Activated B cell treated with CpG ODN at 0.5 μM for 24 hours (primary cell): Measurements from ENCODE around the gene HOXC4. TPM values are rescaled to one million over a fixed set of nuclear protein-coding genes. Genes with fewer than 3 reads are reported as not detected.

ENCODE experiments used
- ATAC-seq: fragments of 200-7000 bp; cut with Tn5 transposase; one replicate; pipeline ENCODE4 v1.10.0; 2021; ENCODE audit warnings: low read depth, mild to moderate bottlenecking, moderate library complexity
- CTCF ChIA-PET: fragments of 350-600 bp; sonication (Branson Sonifier 250); formaldehyde crosslinking; loops from one replicate; lab custom pipeline; 2021; ENCODE audit warnings: antibody characterized with exemption; lab: Charles Lee
- POLR2A ChIA-PET: fragments of 350-600 bp; sonication (Branson Sonifier 250); formaldehyde crosslinking; loops from one replicate; lab custom pipeline; 2021; ENCODE audit warnings: antibody characterized with exemption; lab: Charles Lee
- DNase-seq: peaks from one replicate; pipeline ENCODE4 v3.0.0; 2022
- H3K27ac Mint-ChIP-seq: one replicate; pipeline ENCODE4 v1.8.0; 2020; ENCODE audit warnings: mixed read lengths
- H3K27me3 Mint-ChIP-seq: one replicate; pipeline ENCODE4 v1.8.0; 2021; ENCODE audit warnings: mixed read lengths
- H3K36me3 Mint-ChIP-seq: one replicate; pipeline ENCODE4 v1.8.0; 2021; ENCODE audit warnings: low read depth, mixed read lengths
- H3K4me1 Mint-ChIP-seq: one replicate; pipeline ENCODE4 v1.8.0; 2021; ENCODE audit warnings: mixed read lengths
- H3K4me3 Mint-ChIP-seq: one replicate; pipeline ENCODE4 v1.8.0; 2020; ENCODE audit warnings: mild to moderate bottlenecking, mixed read lengths
- H3K9me3 Mint-ChIP-seq: one replicate; pipeline ENCODE4 v1.8.0; 2020; ENCODE audit warnings: mixed read lengths
- intact Hi-C: fragments of 100-400 bp; cut with micrococcal nuclease; formaldehyde crosslinking; loops from one replicate; pipeline ENCODE4 v1.15.1; 2024
- total RNA-seq: library from RNA; stranded (reverse); gene quantifications from 2 replicates; pipeline ENCODE4 v1.2.3, GENCODE V29; 2022
- TF ChIP-seq, protein P1 (sequence below): fragments of 200-600 bp; IDR thresholded peaks from one replicate; pipeline ENCODE4 v1.8.0; 2022; ENCODE audit warnings: antibody characterized with exemption, mild to moderate bottlenecking

Gene HOXC4
- total RNA-seq, 1 donor from 2014 or later, result 4.3 TPM

DNA sequence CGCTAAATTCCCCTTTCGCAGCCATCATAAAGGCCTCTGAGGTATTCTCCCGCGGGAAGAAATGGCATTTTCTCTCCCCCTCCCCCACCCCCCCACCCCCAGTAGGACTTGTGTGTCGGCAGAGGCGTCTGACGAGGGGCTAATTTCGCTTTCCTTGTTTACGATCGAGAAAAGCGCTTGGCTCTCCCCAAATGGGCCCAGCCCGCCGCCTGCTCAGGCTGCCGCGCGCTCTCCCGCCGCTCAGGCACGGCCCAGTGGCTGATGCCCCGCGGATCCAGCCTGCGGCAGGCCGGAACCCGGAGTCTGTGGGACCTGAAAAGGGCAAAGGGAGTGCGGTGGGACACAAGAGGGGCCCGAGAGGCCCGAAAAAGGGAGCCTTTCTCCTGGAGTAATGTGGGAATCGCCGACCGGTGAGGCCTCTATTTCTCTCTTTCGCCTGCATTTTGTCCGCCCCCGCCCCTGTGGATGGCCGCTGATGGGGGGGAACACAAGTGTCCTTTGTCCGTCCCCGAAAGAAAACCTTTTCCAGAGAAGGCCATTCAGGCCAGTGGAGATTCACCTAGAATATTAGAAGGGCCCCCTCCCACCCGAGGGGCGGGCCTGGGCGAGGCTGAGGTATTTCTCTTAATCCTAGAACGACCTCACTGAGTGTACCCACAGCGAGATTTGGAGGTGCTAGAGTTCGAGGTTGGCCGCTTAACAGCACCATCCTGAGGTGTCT lies 34.4 kb upstream of the HOXC4 start:
- H3K4me3 Mint-ChIP-seq, result no peak overlapping the region
- no peaks in the 10 kb centered on the region for H3K9me3 Mint-ChIP-seq
- no peak for ATAC-seq
- TF ChIP-seq, protein P1, sequence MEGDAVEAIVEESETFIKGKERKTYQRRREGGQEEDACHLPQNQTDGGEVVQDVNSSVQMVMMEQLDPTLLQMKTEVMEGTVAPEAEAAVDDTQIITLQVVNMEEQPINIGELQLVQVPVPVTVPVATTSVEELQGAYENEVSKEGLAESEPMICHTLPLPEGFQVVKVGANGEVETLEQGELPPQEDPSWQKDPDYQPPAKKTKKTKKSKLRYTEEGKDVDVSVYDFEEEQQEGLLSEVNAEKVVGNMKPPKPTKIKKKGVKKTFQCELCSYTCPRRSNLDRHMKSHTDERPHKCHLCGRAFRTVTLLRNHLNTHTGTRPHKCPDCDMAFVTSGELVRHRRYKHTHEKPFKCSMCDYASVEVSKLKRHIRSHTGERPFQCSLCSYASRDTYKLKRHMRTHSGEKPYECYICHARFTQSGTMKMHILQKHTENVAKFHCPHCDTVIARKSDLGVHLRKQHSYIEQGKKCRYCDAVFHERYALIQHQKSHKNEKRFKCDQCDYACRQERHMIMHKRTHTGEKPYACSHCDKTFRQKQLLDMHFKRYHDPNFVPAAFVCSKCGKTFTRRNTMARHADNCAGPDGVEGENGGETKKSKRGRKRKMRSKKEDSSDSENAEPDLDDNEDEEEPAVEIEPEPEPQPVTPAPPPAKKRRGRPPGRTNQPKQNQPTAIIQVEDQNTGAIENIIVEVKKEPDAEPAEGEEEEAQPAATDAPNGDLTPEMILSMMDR, result no peak
- no peaks in the 10 kb centered on the region for H3K36me3 Mint-ChIP-seq
- POLR2A ChIA-PET, result no interaction called here
- peaks cover 63% of the 10 kb centered on the region for H3K27me3 Mint-ChIP-seq
- CTCF ChIA-PET, result no interaction called here
- H3K27ac Mint-ChIP-seq, result no peak overlapping the region
- peaks cover 29% of the 10 kb centered on the region for H3K4me1 Mint-ChIP-seq
- DNase-seq, result no peak
- intact Hi-C loops, result no loop called here

DNA sequence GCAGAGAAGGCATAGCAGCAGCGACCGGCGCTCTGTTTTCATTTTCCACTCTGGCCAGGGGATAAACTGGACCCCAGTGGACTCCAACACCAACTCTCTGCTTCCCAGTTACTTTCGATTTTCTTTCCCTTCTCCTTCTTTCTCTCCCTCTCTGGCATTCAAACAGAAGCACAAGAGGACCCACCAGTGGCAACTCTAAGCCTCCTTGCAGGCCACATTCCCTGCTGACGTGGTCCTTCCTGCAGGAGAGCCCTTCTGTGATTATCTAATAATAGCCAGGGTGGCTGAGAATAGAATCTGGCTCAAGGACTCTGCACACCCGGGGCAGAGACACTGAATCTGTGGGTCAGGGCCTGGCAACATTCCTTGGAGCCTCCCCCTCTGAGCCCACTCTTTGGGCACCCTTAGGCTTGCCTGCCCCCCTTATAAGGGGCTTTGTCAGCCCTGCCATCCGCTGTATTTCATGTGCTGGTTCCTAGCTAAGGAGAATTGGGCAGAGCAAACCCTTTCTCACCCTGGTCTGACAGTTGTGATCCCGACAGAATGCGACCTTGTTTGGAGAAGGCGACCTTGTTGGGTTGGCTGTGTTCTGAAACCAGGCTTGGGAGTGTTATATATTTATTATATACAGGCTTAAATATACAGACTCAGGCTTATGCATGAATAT lies 33.6 kb upstream of the HOXC4 start:
- H3K4me1 Mint-ChIP-seq, result peaks cover 25% of the 10 kb centered on the region
- H3K36me3 Mint-ChIP-seq, result no peaks in the 10 kb centered on the region
- H3K27ac Mint-ChIP-seq, result peak overlapping the region; percentile 69
- peak overlapping the region; percentile 59 for H3K4me3 Mint-ChIP-seq
- intact Hi-C loops, result no loop called here
- ChIA-PET CTCF (no interaction called here), POLR2A (no interaction called here)
- no peaks in the 10 kb centered on the region for H3K9me3 Mint-ChIP-seq
- peaks cover 55% of the 10 kb centered on the region for H3K27me3 Mint-ChIP-seq
- no peak for DNase-seq
- no peak for ATAC-seq
- TF ChIP-seq, protein P1, result no peak

DNA sequence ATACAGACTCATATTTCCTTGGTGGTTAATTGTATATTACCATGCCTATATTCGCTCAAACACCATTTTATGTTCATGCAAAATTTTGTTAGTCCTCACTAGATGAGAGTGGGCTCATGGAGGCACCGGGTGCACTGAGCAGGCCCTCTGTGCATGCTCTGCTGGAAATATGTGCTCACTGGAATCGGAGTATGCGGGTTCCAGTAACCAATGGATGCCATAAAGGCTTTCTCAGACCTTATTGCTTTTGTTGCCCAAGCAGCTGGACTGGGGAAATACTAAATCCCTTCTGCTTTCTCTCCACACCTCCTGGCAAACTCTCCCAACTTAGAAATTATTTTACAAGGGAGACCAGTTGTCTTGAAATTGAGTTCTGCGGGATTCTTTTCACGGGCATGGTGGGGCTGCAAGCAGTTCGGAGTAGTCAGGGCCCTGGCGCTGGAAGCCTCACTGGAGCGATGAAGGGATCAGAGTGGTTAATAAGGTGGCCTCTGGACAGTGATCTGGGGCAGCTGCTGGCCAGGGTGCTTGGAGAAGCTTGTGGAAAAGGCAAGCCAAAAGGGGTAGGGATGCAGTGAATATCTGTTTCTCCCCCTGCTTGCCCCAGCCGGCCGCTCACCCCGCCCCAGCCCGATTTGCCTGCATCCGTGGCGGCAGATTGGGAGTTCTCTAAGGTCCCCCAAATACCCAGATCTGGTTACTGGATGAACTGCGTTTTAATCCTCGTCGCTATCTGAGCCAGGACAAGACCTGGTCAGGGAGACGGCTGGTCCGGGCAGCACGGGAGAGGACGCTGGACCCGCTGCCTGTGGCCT lies 32.8 kb upstream of the HOXC4 start:
- TF ChIP-seq, protein P1, result no peak
- H3K4me3 Mint-ChIP-seq, result no peak overlapping the region
- no peak for DNase-seq
- intact Hi-C loops, result no loop called here
- peaks cover 52% of the 10 kb centered on the region for H3K27me3 Mint-ChIP-seq
- H3K4me1 Mint-ChIP-seq, result peaks cover 25% of the 10 kb centered on the region
- ChIA-PET CTCF (no interaction called here), POLR2A (no interaction called here)
- no peak for ATAC-seq
- no peaks in the 10 kb centered on the region for H3K9me3 Mint-ChIP-seq
- no peaks in the 10 kb centered on the region for H3K36me3 Mint-ChIP-seq
- no peak overlapping the region for H3K27ac Mint-ChIP-seq

DNA sequence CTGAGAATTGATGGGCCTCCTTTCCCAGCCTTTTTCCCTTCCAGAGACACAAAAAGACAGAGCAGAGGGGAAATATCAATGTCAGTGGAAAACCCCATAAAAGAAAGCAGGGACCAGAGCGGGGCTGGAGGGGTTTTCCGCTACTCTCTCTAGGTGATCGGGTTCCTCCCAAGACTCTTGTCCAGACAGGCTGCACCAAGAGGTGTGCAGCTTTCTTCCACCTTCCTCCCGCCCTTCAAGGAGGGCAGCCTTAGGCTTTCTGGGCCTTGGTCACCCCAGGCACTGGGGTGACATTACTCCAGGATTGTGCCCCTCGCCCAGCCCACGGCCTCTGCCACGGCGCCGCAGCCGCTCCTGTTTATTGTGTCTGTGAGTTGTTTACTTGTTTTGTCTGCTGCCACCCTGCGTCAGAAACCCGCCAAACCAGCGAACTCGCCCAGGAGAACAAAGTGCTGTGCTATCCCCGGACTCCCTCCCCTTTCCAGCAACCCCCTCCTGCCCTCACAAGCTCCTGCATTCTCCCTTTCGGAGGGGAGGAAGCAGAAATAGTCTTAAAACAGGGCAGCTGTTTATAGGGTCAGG lies 32.1 kb upstream of the HOXC4 start:
- ChIA-PET CTCF (no interaction called here), POLR2A (no interaction called here)
- Mint-ChIP-seq H3K27ac (no peak overlapping the region), H3K27me3 (peaks cover 57% of the 10 kb centered on the region), H3K36me3 (no peaks in the 10 kb centered on the region), H3K4me1 (peaks cover 25% of the 10 kb centered on the region), H3K4me3 (peak overlapping the region; percentile 15), H3K9me3 (no peaks in the 10 kb centered on the region)
- DNase-seq (no peak), ATAC-seq (no peak)
- TF ChIP-seq, protein P1, result no peak
- intact Hi-C loops, result no loop called here
